K562 (cell line): ENCODE results near the gene PPP6R1. TPM values are rescaled to one million over a fixed set of nuclear protein-coding genes. Genes with fewer than 3 reads are reported as not detected.

Source experiments
- ARNT ChIP-seq, 2 experiments: fragments of 450-650 bp; IDR thresholded peaks; 2 replicates each; pipeline ENCODE4 v1.6.1; 2016; ENCODE audit warnings: mild to moderate bottlenecking in 1 of 2
- ATF3 ChIP-seq, 2 experiments: fragments of 450-650 bp in 1 of 2; sonication (generic) in 1 of 2; formaldehyde crosslinking in 1 of 2; IDR thresholded peaks in 1 of 2; conservative IDR thresholded peaks in 1 of 2; 2 replicates each; pipeline versions ENCODE4 v1.6.1 to v1.8.1; 2016 to 2023; ENCODE audit warnings: mild to moderate bottlenecking in 2 of 2, moderate library complexity in 2 of 2, inconsistent platforms in 1 of 2, missing genetic modification reagents in 1 of 2
- CBFB ChIP-seq: sonication (generic); formaldehyde crosslinking; IDR thresholded peaks from 2 replicates; pipeline ENCODE4 v1.4.0; 2020; ENCODE audit warnings: mild to moderate bottlenecking, missing genetic modification reagents
- COPS2 ChIP-seq: fragments of 450-650 bp; conservative IDR thresholded peaks from 2 replicates; pipeline ENCODE4 v1.6.1; 2016; ENCODE audit warnings: mild to moderate bottlenecking, moderate library complexity
- ERF ChIP-seq: fragments of 450-650 bp; formaldehyde crosslinking; IDR thresholded peaks from 2 replicates; pipeline ENCODE4 v1.4.0; 2020; ENCODE audit warnings: mild to moderate bottlenecking, mixed read lengths
- ESRRB ChIP-seq: fragments of 250-450 bp; sonication (Bioruptor Pico); IDR thresholded peaks from 2 replicates; pipeline ENCODE4 v1.5.0; 2020; ENCODE audit warnings: mild to moderate bottlenecking, moderate library complexity, borderline replicate concordance
- ETS1 ChIP-seq: conservative IDR thresholded peaks from 2 replicates; pipeline ENCODE4 v1.6.1; 2011; ENCODE audit warnings: low read depth, mild to moderate bottlenecking, low read length; ENCODE audit not compliant: control insufficient read depth
- HLTF ChIP-seq: fragments of 450-650 bp; IDR thresholded peaks from 2 replicates; pipeline ENCODE4 v1.6.1; 2016
- KLF16 ChIP-seq: IDR thresholded peaks from 2 replicates; pipeline ENCODE4 v1.6.1; 2016; ENCODE audit warnings: antibody characterized with exemption
- MAFF ChIP-seq: IDR thresholded peaks from 2 replicates; pipeline ENCODE4 v1.6.1; 2012; ENCODE audit warnings: low read length, improper control_type of control experiment
- NCOR1 ChIP-seq: fragments of 450-650 bp; IDR thresholded peaks from 2 replicates; pipeline ENCODE4 v1.6.1; 2016; ENCODE audit warnings: mild to moderate bottlenecking, moderate library complexity
- NFRKB ChIP-seq: fragments of 450-650 bp; IDR thresholded peaks from 2 replicates; pipeline ENCODE4 v1.6.1; 2016; ENCODE audit warnings: low read depth
- NUFIP1 ChIP-seq: fragments of 450-650 bp; IDR thresholded peaks from 2 replicates; pipeline ENCODE4 v1.6.1; 2018; ENCODE audit not compliant: partially characterized antibody
- PCBP2 ChIP-seq: fragments of 200-400 bp; formaldehyde crosslinking; IDR thresholded peaks from 2 replicates; pipeline ENCODE4 v1.6.1; 2018; ENCODE audit warnings: low read length, low read depth, mild to moderate bottlenecking, moderate library complexity; ENCODE audit not compliant: poor library complexity, severe bottlenecking
- POLR2AphosphoS2 ChIP-seq: IDR thresholded peaks from 2 replicates; pipeline ENCODE4 v1.6.1; 2012; ENCODE audit warnings: low read length, improper control_type of control experiment
- RBBP5 ChIP-seq: fragments of 200-600 bp; sonication (generic); IDR thresholded peaks from 2 replicates; pipeline ENCODE4 v1.6.1; 2012; ENCODE audit warnings: borderline replicate concordance, mild to moderate bottlenecking, low read length, control low read depth, inconsistent platforms; ENCODE audit not compliant: insufficient read depth, poor library complexity, severe bottlenecking
- RUNX1 ChIP-seq: sonication (generic); IDR thresholded peaks from 2 replicates; pipeline ENCODE4 v1.6.1; 2016; ENCODE audit warnings: antibody characterized with exemption, low read depth
- TAF1 ChIP-seq: IDR thresholded peaks from 2 replicates; pipeline ENCODE4 v1.6.1; 2011; ENCODE audit warnings: mild to moderate bottlenecking, low read length, moderate library complexity; ENCODE audit not compliant: insufficient read depth, control insufficient read depth, severe bottlenecking; ENCODE audit errors: extremely low read depth
- TRIM24 ChIP-seq, 2 experiments: fragments of 450-650 bp; IDR thresholded peaks; 2 replicates each; pipeline ENCODE4 v1.6.1; 2016
- ZNF134 ChIP-seq: fragments of 250-450 bp; sonication (Bioruptor Pico); conservative IDR thresholded peaks from 2 replicates; pipeline ENCODE4 v1.4.0; 2020
- ZNF583 ChIP-seq: fragments of 250-450 bp; sonication (Bioruptor Pico); IDR thresholded peaks from 2 replicates; pipeline ENCODE4 v1.4.0; 2020
- ZNF780A ChIP-seq: fragments of 250-450 bp; sonication (Bioruptor Pico); IDR thresholded peaks from 2 replicates; pipeline ENCODE4 v1.5.0; 2021; ENCODE audit warnings: mild to moderate bottlenecking
- polyA plus RNA-seq, 8 experiments: library from polyadenylated mRNA; depleted of rRNA in 4 of 8; stranded (reverse) in 5 of 8; unstranded in 3 of 8; fragments of >200 nt; fragmentation: Nextera tagmentation in 2 of 8; fragmentation: Illumina TruSeq in 1 of 8; extraction: Ambion mirVana in 2 of 8; extraction: Trizol in 1 of 8; gene quantifications; 2 replicates each; pipeline versions ENCODE4 v1.2.1 to v1.2.3, GENCODE V29; 2011 to 2014; ENCODE audit warnings: inconsistent platforms in 1 of 8, missing spikeins in 1 of 8
- total RNA-seq, 7 experiments: library from RNA; depleted of rRNA in 6 of 7; stranded (reverse); fragments of >200 nt in 6 of 7; fragmentation: Illumina TruSeq in 2 of 7; extraction: Trizol in 2 of 7; gene quantifications; 2 replicates each; pipeline versions ENCODE4 v1.2.1 to v1.2.3, GENCODE V29; 2011 to 2021; ENCODE audit warnings: low replicate concordance in 1 of 7
- TF ChIP-seq, protein P1 (sequence below), 3 experiments: fragments of 200-800 bp in 1 of 3; fragments of 250-450 bp in 1 of 3; fragments of 450-650 bp in 1 of 3; sonication (Bioruptor Pico) in 1 of 3; sonication (Bioruptor generic) in 1 of 3; formaldehyde crosslinking in 1 of 3; IDR thresholded peaks; 2 replicates each; pipeline versions ENCODE4 v1.6.1 to v1.8.0; 2016 to 2022; ENCODE audit warnings: mild to moderate bottlenecking in 2 of 3, missing genetic modification characterization in 2 of 3, missing compliant biosample characterization in 1 of 3, moderate library complexity in 1 of 3

PPP6R1 gene
- total and polyA plus RNA-seq, 9 of the 15 experiments (the other 6 are each of a cell fraction or from before 2014, with no cell fraction given): 0.48 to 135 (median 37.2) TPM

DNA sequence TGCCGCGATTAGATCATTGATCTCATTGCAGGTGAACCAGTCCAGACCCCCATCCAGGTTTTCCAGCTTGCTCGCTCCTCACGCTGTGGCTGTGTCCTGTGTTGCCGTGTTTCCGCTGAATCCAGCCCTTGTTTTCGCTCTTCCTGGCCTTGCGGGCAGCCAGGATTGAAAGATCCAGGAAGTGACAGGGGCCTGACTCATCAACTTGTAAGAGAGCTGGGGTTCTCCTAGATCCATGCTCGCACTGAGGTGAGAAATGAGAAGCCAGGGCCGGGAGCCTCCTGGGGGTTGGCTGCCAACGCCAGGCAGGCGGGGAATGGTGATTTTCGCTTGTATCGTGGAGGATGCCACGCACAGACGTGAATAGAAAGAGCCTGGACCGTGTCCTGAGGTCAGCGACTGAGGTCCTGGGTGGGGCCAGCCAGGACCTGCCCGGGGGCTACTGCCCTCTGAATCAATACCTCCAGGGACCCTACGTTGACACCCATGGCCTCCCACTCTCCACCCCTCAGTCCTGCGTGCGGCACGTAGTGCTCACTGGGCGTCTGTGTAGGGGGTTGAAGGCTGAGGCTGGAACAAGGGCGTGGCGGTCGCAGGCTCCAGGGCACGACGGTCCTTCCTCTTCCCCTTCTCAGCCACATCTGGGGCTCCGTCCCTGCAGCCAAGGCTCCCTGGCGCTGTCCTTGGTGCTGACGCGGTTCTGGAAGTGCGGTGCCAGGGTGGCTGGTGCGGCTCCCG lies 42.2 kb downstream of the PPP6R1 start (continued):
- TF ChIP-seq ARNT (IDR thresholded peaks at IDR 0.05): peak; percentile 89; a peak in 3 of 4 replicates
- TF ChIP-seq CBFB (CRISPR knock-in tag): peak; percentile 96
- TF ChIP-seq NCOR1: peak; percentile 81
- peak; percentile 52; the same call in 1 of the 2 replicates for TF ChIP-seq KLF16
- no peak; a peak in 1 of 4 replicates for TF ChIP-seq TRIM24 (IDR thresholded peaks at IDR 0.05)
- TF ChIP-seq ERF (CRISPR knock-in tag): peak; percentile 60; the same call in 1 of the 2 replicates
- TF ChIP-seq ESRRB (CRISPR knock-in tag): peak; percentile 20; the same call in 1 of the 2 replicates
- TF ChIP-seq MAFF: peak; percentile 85
- peak; percentile 74 for TF ChIP-seq ETS1
- TF ChIP-seq ZNF134 (CRISPR knock-in tag): no peak
- no peak for TF ChIP-seq POLR2AphosphoS2
- no peak for TF ChIP-seq HLTF
- TF ChIP-seq NUFIP1: peak; percentile 99
- no peak for TF ChIP-seq PCBP2
- peak; percentile 68; the same call in 1 of the 2 replicates for TF ChIP-seq RUNX1
- TF ChIP-seq, protein P1, sequence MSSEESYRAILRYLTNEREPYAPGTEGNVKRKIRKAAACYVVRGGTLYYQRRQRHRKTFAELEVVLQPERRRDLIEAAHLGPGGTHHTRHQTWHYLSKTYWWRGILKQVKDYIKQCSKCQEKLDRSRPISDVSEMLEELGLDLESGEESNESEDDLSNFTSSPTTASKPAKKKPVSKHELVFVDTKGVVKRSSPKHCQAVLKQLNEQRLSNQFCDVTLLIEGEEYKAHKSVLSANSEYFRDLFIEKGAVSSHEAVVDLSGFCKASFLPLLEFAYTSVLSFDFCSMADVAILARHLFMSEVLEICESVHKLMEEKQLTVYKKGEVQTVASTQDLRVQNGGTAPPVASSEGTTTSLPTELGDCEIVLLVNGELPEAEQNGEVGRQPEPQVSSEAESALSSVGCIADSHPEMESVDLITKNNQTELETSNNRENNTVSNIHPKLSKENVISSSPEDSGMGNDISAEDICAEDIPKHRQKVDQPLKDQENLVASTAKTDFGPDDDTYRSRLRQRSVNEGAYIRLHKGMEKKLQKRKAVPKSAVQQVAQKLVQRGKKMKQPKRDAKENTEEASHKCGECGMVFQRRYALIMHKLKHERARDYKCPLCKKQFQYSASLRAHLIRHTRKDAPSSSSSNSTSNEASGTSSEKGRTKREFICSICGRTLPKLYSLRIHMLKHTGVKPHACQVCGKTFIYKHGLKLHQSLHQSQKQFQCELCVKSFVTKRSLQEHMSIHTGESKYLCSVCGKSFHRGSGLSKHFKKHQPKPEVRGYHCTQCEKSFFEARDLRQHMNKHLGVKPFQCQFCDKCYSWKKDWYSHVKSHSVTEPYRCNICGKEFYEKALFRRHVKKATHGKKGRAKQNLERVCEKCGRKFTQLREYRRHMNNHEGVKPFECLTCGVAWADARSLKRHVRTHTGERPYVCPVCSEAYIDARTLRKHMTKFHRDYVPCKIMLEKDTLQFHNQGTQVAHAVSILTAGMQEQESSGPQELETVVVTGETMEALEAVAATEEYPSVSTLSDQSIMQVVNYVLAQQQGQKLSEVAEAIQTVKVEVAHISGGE (CRISPR knock-in tag; IDR thresholded peaks at IDR 0.05): peak in 1 of 3 experiments; percentile 70; a peak in 2 of 6 replicates
- TF ChIP-seq NFRKB: peak; percentile 67
- TF ChIP-seq ATF3 (IDR thresholded peaks at IDR 0.05): peak; percentile 75
- TF ChIP-seq ATF3 (CRISPR knock-in tag; conservative IDR thresholded peaks at IDR 0.05): peak; percentile 87
- peak; percentile 61 for TF ChIP-seq RBBP5
- no peak for TF ChIP-seq COPS2
- 0 out of 2 replicates have a peak, but pooled peaks have one; percentile 63 for TF ChIP-seq ZNF780A (CRISPR knock-in tag)
- peak; percentile 53; the same call in 1 of the 2 replicates for TF ChIP-seq ZNF583 (CRISPR knock-in tag)
- TF ChIP-seq TAF1: peak; percentile 53
